ENCODE measurements around the gene KLHL1. TPM values are rescaled to one million over a fixed set of nuclear protein-coding genes. Genes with fewer than 3 reads are reported as not detected.

Gene KLHL1
- total RNA-seq, 1 donor from 2014 or later: not detected

GRCh38 chr13:69828527-69828926 is 279.7 kb downstream of the KLHL1 start:
- Mint-ChIP-seq H3K27me3 (ENCODE audit: low read depth) (no peaks in the 10 kb centered on the region), H3K36me3 (ENCODE audit: low read depth) (no peaks in the 10 kb centered on the region), H3K9me3 (ENCODE audit: low read depth) (peaks cover 17% of the 10 kb centered on the region), H3K4me3 (ENCODE audit: unreplicated experiment) (no peak overlapping the region), H3K27ac (ENCODE audit: unreplicated experiment) (no peak overlapping the region), H3K4me1 (ENCODE audit: low read depth) (no peaks in the 10 kb centered on the region)
- no peak for TF ChIP-seq CTCF (IDR thresholded peaks at IDR 0.05)
- DNase-seq (ENCODE audit: low spot score): no peak

- H3K4me1 Mint-ChIP-seq (ENCODE audit: low read depth): no peaks in the 10 kb centered on the region
- no peak overlapping the region for H3K27ac Mint-ChIP-seq (ENCODE audit: unreplicated experiment)
- TF ChIP-seq CTCF (IDR thresholded peaks at IDR 0.05): no peak
- H3K9me3 Mint-ChIP-seq (ENCODE audit: low read depth): no peaks in the 10 kb centered on the region
- no peaks in the 10 kb centered on the region for H3K36me3 Mint-ChIP-seq (ENCODE audit: low read depth)
- no peak for DNase-seq (ENCODE audit: low spot score)
- no peaks in the 10 kb centered on the region for H3K27me3 Mint-ChIP-seq (ENCODE audit: low read depth)
- no peak overlapping the region for H3K4me3 Mint-ChIP-seq (ENCODE audit: unreplicated experiment)
Measured at GRCh38 chr13:69820180-69820579, 288.1 kb downstream of the KLHL1 start.

GRCh38 chr13:69817333-69817869 is 290.9 kb downstream of the KLHL1 start:
- DNase-seq (ENCODE audit: low spot score): no peak
- Mint-ChIP-seq H3K4me3 (ENCODE audit: unreplicated experiment) (no peak overlapping the region), H3K4me1 (ENCODE audit: low read depth) (no peaks in the 10 kb centered on the region), H3K27ac (ENCODE audit: unreplicated experiment) (no peak overlapping the region), H3K36me3 (ENCODE audit: low read depth) (no peaks in the 10 kb centered on the region), H3K9me3 (ENCODE audit: low read depth) (peaks cover 9% of the 10 kb centered on the region), H3K27me3 (ENCODE audit: low read depth) (no peaks in the 10 kb centered on the region)
- no peak for TF ChIP-seq CTCF (IDR thresholded peaks at IDR 0.05)

GRCh38 chr13:69809152-69809551 is 299.1 kb downstream of the KLHL1 start:
- no peaks in the 10 kb centered on the region for H3K27me3 Mint-ChIP-seq (ENCODE audit: low read depth)

GRCh38 chr13:69796256-69796655 is 312.0 kb downstream of the KLHL1 start:
- no peaks in the 10 kb centered on the region for H3K36me3 Mint-ChIP-seq (ENCODE audit: low read depth)
- no peak for TF ChIP-seq CTCF (IDR thresholded peaks at IDR 0.05)
- no peaks in the 10 kb centered on the region for H3K9me3 Mint-ChIP-seq (ENCODE audit: low read depth)
- H3K27ac Mint-ChIP-seq (ENCODE audit: unreplicated experiment): no peak overlapping the region
- H3K27me3 Mint-ChIP-seq (ENCODE audit: low read depth): peaks cover 3% of the 10 kb centered on the region
- no peaks in the 10 kb centered on the region for H3K4me1 Mint-ChIP-seq (ENCODE audit: low read depth)
- H3K4me3 Mint-ChIP-seq (ENCODE audit: unreplicated experiment): no peak overlapping the region
- DNase-seq (ENCODE audit: low spot score): no peak

More at GRCh38 chr13:69809152-69809551, 299.1 kb downstream of the KLHL1 start:
- TF ChIP-seq CTCF (IDR thresholded peaks at IDR 0.05): no peak
- H3K4me1 Mint-ChIP-seq (ENCODE audit: low read depth): no peaks in the 10 kb centered on the region
- H3K4me3 Mint-ChIP-seq (ENCODE audit: unreplicated experiment): no peak overlapping the region
- no peaks in the 10 kb centered on the region for H3K36me3 Mint-ChIP-seq (ENCODE audit: low read depth)
- DNase-seq (ENCODE audit: low spot score): no peak
- peaks cover 5% of the 10 kb centered on the region for H3K9me3 Mint-ChIP-seq (ENCODE audit: low read depth)
- no peak overlapping the region for H3K27ac Mint-ChIP-seq (ENCODE audit: unreplicated experiment)

All from chondrocyte (in vitro differentiated cells).